Measurements from ENCODE around the gene UBL4A. TPM values are rescaled to one million over a fixed set of nuclear protein-coding genes. Genes with fewer than 3 reads are reported as not detected.
A peak's percentile ranks its signal among the peaks of the same experiment; 100 is the strongest.

UBL4A gene
- total RNA-seq, 1 experiment from 2014 or later: 26.7 TPM

GRCh38 chrX:154526901-154527675 is 40.7 kb upstream of the UBL4A start:
- Mint-ChIP-seq H3K4me1 (ENCODE audit: insufficient read depth, unreplicated experiment) (peaks cover 10% of the 10 kb centered on the region), H3K27me3 (ENCODE audit: insufficient read depth, unreplicated experiment) (no peaks in the 10 kb centered on the region), H3K4me3 (ENCODE audit: unreplicated experiment) (peak overlapping the region; percentile 29), H3K27ac (ENCODE audit: low read depth, unreplicated experiment) (peak overlapping the region; percentile 88), H3K36me3 (ENCODE audit: insufficient read depth, unreplicated experiment) (no peaks in the 10 kb centered on the region), H3K9me3 (ENCODE audit: unreplicated experiment) (no peaks in the 10 kb centered on the region)
- peak; percentile 84 for DNase-seq (ENCODE audit: unreplicated experiment)
- TF ChIP-seq CTCF (IDR thresholded peaks at IDR 0.05; ENCODE audit: unreplicated experiment): peak; percentile 43
- intact Hi-C loops (cut with micrococcal nuclease): no loop called here
- CTCF ChIA-PET: interaction anchor here (0.6 to 2.2 kb wide), 29 partner anchors 8 to 1572 kb away, joined by 3 to 17 read pairs (median 4); partner anchors contain the start of genes DNASE1L1, FAM3A, FLNA and SLC10A3
- TSS peak; percentile 25 for BruUV-seq (replicated peaks)
- POLR2A ChIA-PET: interaction anchor here (0.6 to 3.6 kb wide), 19 partner anchors 11 to 556 kb away, joined by 3 to 36 read pairs (median 6); partner anchors contain the start of genes EMD, FAM3A, FLNA and HCFC1

GRCh38 chrX:154525606-154526490 is 39.4 kb upstream of the UBL4A start:
- DNase-seq (ENCODE audit: unreplicated experiment): no peak
- intact Hi-C loops (cut with micrococcal nuclease): no loop called here
- H3K27me3 Mint-ChIP-seq (ENCODE audit: insufficient read depth, unreplicated experiment): no peaks in the 10 kb centered on the region
- CTCF ChIA-PET: interaction anchor here (0.6 to 2.2 kb wide), 5 partner anchors 10 to 152 kb away, joined by 3 to 15 read pairs (median 5); partner anchors contain the start of genes FAM3A, FLNA and SLC10A3
- no TSS peak for BruUV-seq (replicated peaks)
- no peak overlapping the region for H3K4me3 Mint-ChIP-seq (ENCODE audit: unreplicated experiment)
- no peak overlapping the region for H3K27ac Mint-ChIP-seq (ENCODE audit: low read depth, unreplicated experiment)
- TF ChIP-seq CTCF (IDR thresholded peaks at IDR 0.05; ENCODE audit: unreplicated experiment): no peak
- H3K36me3 Mint-ChIP-seq (ENCODE audit: insufficient read depth, unreplicated experiment): no peaks in the 10 kb centered on the region
- peaks cover 10% of the 10 kb centered on the region for H3K4me1 Mint-ChIP-seq (ENCODE audit: insufficient read depth, unreplicated experiment)
- H3K9me3 Mint-ChIP-seq (ENCODE audit: unreplicated experiment): no peaks in the 10 kb centered on the region
- POLR2A ChIA-PET: interaction anchor here (1.2 to 3.6 kb wide), 7 partner anchors 10 to 555 kb away, joined by 3 to 36 read pairs (median 8); partner anchors contain the start of genes EMD, FAM3A, HCFC1 and RPL10

- no peaks in the 10 kb centered on the region for H3K27me3 Mint-ChIP-seq (ENCODE audit: insufficient read depth, unreplicated experiment)
- CTCF ChIA-PET: interaction anchor here (2.8 kb wide), 1 partner anchor 146 kb away, joined by 8 read pairs; no protein-coding TSS in a partner anchor
- no peaks in the 10 kb centered on the region for H3K9me3 Mint-ChIP-seq (ENCODE audit: unreplicated experiment)
- H3K27ac Mint-ChIP-seq (ENCODE audit: low read depth, unreplicated experiment): no peak overlapping the region
- intact Hi-C loops (cut with micrococcal nuclease): no loop called here
- no peaks in the 10 kb centered on the region for H3K36me3 Mint-ChIP-seq (ENCODE audit: insufficient read depth, unreplicated experiment)
- TF ChIP-seq CTCF (IDR thresholded peaks at IDR 0.05; ENCODE audit: unreplicated experiment): no peak
- POLR2A ChIA-PET: no interaction called here
- BruUV-seq (replicated peaks): no TSS peak
- no peaks in the 10 kb centered on the region for H3K4me1 Mint-ChIP-seq (ENCODE audit: insufficient read depth, unreplicated experiment)
- H3K4me3 Mint-ChIP-seq (ENCODE audit: unreplicated experiment): no peak overlapping the region
- no peak for DNase-seq (ENCODE audit: unreplicated experiment)
Measured at GRCh38 chrX:154519389-154519788, 33.0 kb upstream of the UBL4A start.
